Measurements from ENCODE around the gene PGP. TPM values are rescaled to one million over a fixed set of nuclear protein-coding genes. Genes with fewer than 3 reads are reported as not detected.
A peak's percentile ranks its signal among the peaks of the same experiment; 100 is the strongest.

The PGP gene
- polyA plus RNA-seq, 2 of the 4 experiments (the other 2 are of a cell fraction), result 13.9 to 33.7 TPM

DNA sequence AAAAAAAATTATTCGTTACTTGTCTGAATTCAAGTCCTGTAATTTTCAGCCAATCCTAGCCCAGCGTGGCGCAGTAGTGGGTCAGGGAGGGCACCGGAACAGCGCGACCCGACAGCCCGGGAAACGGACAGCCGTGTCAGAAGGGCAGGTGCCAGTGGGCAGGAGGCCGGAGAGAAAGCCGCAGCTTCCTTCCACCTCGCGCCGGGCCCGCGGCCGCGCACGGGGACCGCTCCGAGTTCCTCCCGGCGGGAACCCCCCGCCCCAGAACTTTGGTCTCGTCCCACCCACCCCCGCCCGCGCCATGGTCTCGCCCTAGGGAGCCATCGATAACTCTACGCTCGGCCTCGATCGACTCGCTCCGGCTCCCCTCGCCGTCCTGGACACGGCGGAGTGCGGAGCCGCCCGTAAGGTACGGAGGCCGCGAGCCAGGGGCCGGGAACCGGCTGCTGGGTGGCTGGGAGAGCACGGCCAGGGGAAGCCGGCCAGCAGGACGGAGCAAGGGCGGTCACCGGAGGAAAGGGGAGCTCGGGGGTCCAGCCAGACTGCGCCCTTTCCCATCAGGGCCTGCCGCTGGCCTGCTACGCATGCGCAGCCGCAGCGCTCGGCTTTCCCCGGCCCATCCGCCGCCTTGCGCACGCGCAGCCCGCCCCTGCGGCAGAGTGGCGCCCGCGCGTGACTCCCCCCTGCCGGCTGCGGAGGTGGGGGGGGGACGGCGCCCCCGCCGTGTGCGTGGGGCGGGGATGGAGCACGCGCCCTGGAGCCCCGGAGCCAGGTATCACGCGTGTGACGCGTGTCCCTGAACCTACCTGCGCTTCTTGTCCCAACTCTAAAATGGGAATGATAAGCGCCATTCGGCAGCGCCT lies 9.3 kb downstream of the PGP start, which contains the start of gene MLST8 (continued):
- TF ChIP-seq, protein P1, sequence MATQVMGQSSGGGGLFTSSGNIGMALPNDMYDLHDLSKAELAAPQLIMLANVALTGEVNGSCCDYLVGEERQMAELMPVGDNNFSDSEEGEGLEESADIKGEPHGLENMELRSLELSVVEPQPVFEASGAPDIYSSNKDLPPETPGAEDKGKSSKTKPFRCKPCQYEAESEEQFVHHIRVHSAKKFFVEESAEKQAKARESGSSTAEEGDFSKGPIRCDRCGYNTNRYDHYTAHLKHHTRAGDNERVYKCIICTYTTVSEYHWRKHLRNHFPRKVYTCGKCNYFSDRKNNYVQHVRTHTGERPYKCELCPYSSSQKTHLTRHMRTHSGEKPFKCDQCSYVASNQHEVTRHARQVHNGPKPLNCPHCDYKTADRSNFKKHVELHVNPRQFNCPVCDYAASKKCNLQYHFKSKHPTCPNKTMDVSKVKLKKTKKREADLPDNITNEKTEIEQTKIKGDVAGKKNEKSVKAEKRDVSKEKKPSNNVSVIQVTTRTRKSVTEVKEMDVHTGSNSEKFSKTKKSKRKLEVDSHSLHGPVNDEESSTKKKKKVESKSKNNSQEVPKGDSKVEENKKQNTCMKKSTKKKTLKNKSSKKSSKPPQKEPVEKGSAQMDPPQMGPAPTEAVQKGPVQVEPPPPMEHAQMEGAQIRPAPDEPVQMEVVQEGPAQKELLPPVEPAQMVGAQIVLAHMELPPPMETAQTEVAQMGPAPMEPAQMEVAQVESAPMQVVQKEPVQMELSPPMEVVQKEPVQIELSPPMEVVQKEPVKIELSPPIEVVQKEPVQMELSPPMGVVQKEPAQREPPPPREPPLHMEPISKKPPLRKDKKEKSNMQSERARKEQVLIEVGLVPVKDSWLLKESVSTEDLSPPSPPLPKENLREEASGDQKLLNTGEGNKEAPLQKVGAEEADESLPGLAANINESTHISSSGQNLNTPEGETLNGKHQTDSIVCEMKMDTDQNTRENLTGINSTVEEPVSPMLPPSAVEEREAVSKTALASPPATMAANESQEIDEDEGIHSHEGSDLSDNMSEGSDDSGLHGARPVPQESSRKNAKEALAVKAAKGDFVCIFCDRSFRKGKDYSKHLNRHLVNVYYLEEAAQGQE (IDR thresholded peaks at IDR 0.05), result no peak
- no peak for TF ChIP-seq MAZ (IDR thresholded peaks at IDR 0.05; ENCODE audit: borderline replicate concordance, low read depth, low read length)
- no peak for TF ChIP-seq ZFP36 (IDR thresholded peaks at IDR 0.05; ENCODE audit: borderline replicate concordance, partially characterized antibody)
- TF ChIP-seq NPAS2 (CRISPR knock-in tag; IDR thresholded peaks at IDR 0.05; ENCODE audit: borderline replicate concordance), result no peak
- peak; percentile 82 to 94 for TF ChIP-seq JUN (IDR thresholded peaks at IDR 0.05)
- TF ChIP-seq CHD4 (IDR thresholded peaks at IDR 0.05; ENCODE audit: borderline replicate concordance), result no peak
- TF ChIP-seq RARB (CRISPR knock-in tag; IDR thresholded peaks at IDR 0.05), result no peak
- TF ChIP-seq, protein P2, sequence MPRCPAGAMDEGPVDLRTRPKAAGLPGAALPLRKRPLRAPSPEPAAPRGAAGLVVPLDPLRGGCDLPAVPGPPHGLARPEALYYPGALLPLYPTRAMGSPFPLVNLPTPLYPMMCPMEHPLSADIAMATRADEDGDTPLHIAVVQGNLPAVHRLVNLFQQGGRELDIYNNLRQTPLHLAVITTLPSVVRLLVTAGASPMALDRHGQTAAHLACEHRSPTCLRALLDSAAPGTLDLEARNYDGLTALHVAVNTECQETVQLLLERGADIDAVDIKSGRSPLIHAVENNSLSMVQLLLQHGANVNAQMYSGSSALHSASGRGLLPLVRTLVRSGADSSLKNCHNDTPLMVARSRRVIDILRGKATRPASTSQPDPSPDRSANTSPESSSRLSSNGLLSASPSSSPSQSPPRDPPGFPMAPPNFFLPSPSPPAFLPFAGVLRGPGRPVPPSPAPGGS (IDR thresholded peaks at IDR 0.05), result peak; percentile 69; the same call in 2 of the 3 replicates
- TF ChIP-seq CEBPB (IDR thresholded peaks at IDR 0.05), result no peak
- TF ChIP-seq, protein P3, sequence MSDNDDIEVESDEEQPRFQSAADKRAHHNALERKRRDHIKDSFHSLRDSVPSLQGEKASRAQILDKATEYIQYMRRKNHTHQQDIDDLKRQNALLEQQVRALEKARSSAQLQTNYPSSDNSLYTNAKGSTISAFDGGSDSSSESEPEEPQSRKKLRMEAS (IDR thresholded peaks at IDR 0.05), result peak; percentile 75
- no peak for TF ChIP-seq POLR2AphosphoS2 (conservative IDR thresholded peaks at IDR 0.05; ENCODE audit: low read length)
- TF ChIP-seq, protein P4, sequence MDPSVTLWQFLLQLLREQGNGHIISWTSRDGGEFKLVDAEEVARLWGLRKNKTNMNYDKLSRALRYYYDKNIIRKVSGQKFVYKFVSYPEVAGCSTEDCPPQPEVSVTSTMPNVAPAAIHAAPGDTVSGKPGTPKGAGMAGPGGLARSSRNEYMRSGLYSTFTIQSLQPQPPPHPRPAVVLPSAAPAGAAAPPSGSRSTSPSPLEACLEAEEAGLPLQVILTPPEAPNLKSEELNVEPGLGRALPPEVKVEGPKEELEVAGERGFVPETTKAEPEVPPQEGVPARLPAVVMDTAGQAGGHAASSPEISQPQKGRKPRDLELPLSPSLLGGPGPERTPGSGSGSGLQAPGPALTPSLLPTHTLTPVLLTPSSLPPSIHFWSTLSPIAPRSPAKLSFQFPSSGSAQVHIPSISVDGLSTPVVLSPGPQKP (IDR thresholded peaks at IDR 0.05; ENCODE audit: low read depth, low read length), result no peak
- peak; percentile 95 for TF ChIP-seq PHF8 (IDR thresholded peaks at IDR 0.05; ENCODE audit: borderline replicate concordance, low read depth)
- TF ChIP-seq CBX2 (IDR thresholded peaks at IDR 0.05; ENCODE audit: borderline replicate concordance, low read depth), result no peak
- TF ChIP-seq FOXS1 (CRISPR knock-in tag; IDR thresholded peaks at IDR 0.05), result no peak
- TF ChIP-seq KDM5A (IDR thresholded peaks at IDR 0.05), result peak; percentile 43
- peak; percentile 63; the same call in 1 of the 2 replicates for TF ChIP-seq MYC (IDR thresholded peaks at IDR 0.05; ENCODE audit: borderline replicate concordance, low read length)
- peak; percentile 64 for TF ChIP-seq BHLHE40 (IDR thresholded peaks at IDR 0.05; ENCODE audit: low read depth, low read length)

DNA sequence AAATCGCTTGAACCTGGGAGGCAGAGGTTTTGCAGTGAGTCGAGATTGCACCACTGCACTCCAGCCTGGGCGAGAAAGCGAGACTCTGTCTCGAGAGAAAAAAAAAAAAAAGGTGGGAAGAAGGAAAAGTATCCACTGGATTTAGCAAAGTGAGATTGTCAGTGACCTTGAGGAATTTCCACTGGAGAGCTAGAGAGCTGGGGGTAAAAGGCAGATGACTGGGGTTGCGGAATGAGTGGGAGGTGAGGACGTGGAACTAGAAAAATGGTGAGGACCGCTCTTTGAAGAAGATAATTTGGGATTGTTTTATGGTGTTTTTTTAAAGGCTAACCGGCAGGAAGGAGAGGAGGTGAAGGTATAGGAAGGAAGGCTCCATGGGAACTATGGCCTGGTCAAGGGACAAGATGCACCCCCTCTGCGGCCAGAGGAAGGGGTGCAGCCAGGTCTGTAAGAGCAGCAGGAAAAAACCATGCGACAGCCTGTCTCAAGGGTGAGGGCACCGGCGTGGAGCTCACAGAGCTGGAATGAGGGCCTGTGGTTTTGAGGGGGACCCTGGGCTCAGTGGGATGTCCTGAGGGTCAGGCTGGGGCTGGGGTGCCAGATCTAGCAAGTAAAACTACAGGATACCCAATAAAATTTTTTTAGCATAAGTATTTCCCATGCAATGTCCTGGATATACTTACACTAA lies 10.1 kb downstream of the PGP start:
- peaks cover 9% of the 10 kb centered on the region; the same call in 2 of the 3 replicates for H3K4me1 ChIP-seq
- TF ChIP-seq MAFK (IDR thresholded peaks at IDR 0.05; ENCODE audit: partially characterized antibody) (no peak), ESRRA (IDR thresholded peaks at IDR 0.05; ENCODE audit: borderline replicate concordance, low read length) (no peak), MYC (IDR thresholded peaks at IDR 0.05; ENCODE audit: borderline replicate concordance, low read length) (no peak), TFCP2L1 (CRISPR knock-in tag; IDR thresholded peaks at IDR 0.05) (no peak), CHD4 (IDR thresholded peaks at IDR 0.05; ENCODE audit: borderline replicate concordance) (no peak), HEYL (CRISPR knock-in tag; IDR thresholded peaks at IDR 0.05) (no peak), HOXB13 (CRISPR knock-in tag; IDR thresholded peaks at IDR 0.05; ENCODE audit: low read depth) (no peak)
- TF ChIP-seq, protein P4 (IDR thresholded peaks at IDR 0.05; ENCODE audit: low read depth, low read length), result no peak
- TF ChIP-seq, protein P5, sequence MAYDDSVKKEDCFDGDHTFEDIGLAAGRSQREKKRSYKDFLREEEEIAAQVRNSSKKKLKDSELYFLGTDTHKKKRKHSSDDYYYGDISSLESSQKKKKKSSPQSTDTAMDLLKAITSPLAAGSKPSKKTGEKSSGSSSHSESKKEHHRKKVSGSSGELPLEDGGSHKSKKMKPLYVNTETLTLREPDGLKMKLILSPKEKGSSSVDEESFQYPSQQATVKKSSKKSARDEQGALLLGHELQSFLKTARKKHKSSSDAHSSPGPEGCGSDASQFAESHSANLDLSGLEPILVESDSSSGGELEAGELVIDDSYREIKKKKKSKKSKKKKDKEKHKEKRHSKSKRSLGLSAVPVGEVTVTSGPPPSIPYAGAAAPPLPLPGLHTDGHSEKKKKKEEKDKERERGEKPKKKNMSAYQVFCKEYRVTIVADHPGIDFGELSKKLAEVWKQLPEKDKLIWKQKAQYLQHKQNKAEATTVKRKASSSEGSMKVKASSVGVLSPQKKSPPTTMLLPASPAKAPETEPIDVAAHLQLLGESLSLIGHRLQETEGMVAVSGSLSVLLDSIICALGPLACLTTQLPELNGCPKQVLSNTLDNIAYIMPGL (CRISPR knock-in tag; IDR thresholded peaks at IDR 0.05; ENCODE audit: borderline replicate concordance), result no peak
- H3K4me2 ChIP-seq, result peak overlapping the region; percentile 99
- ChIA-PET CTCF (interaction anchor here (1.2 to 2.6 kb wide), 2 partner anchors 10 to 136 kb away, joined by 4 to 25 read pairs; partner anchors contain the start of gene ABCA3), POLR2A (interaction anchor here (1.3 to 3.0 kb wide), 5 partner anchors 10 to 50 kb away, joined by 4 to 31 read pairs (median 8); partner anchors contain the start of genes PGP and TRAF7)
- FAIRE-seq, result no peak
- peak overlapping the region; percentile 83 for H3K4me3 ChIP-seq
- ATAC-seq, result peak; percentile 5 to 12; a peak in 4 of 6 replicates
- WGBS (ENCODE audit: missing lambda C conversion rate), result 80% methylated on average over 13 of the region's 13 CpGs
- DNase-seq (ENCODE audit: low read depth in 1 of 2, low spot score in 1 of 2), result no peak
- H3K27ac ChIP-seq, result peak overlapping the region; percentile 97 to 98
- H3K9me3 ChIP-seq, result no peaks in the 10 kb centered on the region
